ENCODE results near the gene UTP11. TPM values are rescaled to one million over a fixed set of nuclear protein-coding genes. Genes with fewer than 3 reads are reported as not detected.

UTP11 gene
- total and polyA plus RNA-seq, 2 donors, result 43.5 to 45.4 TPM

DNA sequence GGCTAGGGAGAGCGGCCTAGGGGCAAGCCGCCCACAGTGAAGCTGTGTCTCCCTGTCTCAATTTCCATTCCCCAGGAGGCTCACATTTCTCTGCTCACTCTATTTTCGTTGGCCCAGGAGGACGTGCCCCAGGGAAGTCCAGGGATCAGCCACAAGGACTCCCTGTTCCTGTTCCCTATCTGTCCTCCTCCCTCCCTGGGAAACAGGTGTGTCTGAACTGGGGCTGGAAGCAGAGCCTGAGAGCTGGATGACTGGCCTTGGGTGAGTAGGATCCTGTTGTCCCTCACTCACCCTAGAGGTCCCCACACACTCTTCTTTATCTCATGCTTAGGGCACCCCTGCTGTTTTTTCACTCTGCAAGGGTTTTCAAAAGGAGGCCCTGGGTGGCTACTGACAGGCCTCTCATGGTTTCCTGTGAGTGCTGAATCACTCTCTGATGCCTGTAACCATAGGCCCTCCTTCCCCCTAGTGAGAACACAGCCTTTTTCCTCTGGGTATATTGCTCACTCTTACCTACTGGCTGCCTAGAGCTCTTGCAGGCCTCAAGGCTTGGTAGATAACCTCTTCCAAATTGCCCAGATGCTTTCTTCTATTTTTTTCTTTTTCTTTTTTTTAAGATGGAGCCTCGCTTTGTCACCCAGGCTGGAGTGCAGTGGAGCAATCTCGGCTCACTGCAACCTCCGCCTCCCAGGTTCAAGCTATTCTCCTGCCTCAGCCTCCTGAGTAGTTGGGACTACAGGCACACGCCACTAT, 3.3 kb upstream of the UTP11 start:
- no peak overlapping the region for H3K27ac ChIP-seq (ENCODE audit: low read depth)
- no peak for DNase-seq (ENCODE audit: extremely low spot score)
- WGBS, result 78% methylated on average over 8 of the region's 8 CpGs
- no peaks in the 10 kb centered on the region for H3K36me3 ChIP-seq (ENCODE audit: insufficient read depth)
- H3K4me3 ChIP-seq (ENCODE audit: low read depth, low read length), result no peak overlapping the region
- H3K4me1 ChIP-seq (ENCODE audit: insufficient read depth), result no peaks in the 10 kb centered on the region

DNA sequence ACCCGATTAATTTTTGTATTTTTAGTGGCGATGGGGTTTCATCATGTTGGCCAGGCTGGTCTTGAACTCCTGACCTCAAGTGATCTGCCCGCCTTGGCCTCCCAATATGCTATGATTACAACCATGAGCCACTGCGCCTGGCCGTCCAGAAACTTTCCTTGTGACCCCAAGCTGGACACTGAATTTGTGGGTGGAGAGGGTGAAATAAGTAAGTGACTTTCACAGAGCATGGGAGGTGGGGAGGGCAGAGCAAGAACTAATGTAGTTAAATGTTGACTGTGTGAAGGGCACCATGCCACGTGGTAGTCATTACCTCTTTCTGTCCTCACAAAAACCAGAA, 2.7 kb upstream of the UTP11 start:
- no peak overlapping the region for H3K4me3 ChIP-seq (ENCODE audit: low read depth, low read length)
- H3K36me3 ChIP-seq (ENCODE audit: insufficient read depth), result no peaks in the 10 kb centered on the region
- no peak overlapping the region for H3K27ac ChIP-seq (ENCODE audit: low read depth)
- no peak for DNase-seq (ENCODE audit: extremely low spot score)
- 86% methylated on average over 6 of the region's 6 CpGs for WGBS
- H3K4me1 ChIP-seq (ENCODE audit: insufficient read depth), result no peaks in the 10 kb centered on the region

DNA sequence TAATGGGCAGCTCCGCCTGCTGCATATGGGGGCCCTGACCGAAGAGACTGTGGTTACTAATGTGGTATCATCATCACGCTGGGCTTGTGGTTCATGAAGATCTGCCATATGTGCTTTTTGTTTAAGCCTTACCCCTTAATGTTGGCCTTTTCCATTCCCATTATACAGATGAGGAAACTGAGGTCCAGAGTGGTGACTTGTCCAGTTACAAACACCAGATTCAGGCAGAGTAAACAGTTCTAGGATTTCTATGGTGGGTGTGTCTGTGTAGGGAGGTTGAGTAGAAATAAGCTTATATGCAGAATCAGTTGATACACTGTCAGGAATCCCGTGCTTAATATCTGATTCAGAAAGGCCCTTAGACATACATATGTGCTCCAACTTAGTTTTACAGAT, 691 bp downstream of the UTP11 start:
- no peak for DNase-seq (ENCODE audit: extremely low spot score)
- H3K4me1 ChIP-seq (ENCODE audit: insufficient read depth), result no peaks in the 10 kb centered on the region
- no peaks in the 10 kb centered on the region for H3K36me3 ChIP-seq (ENCODE audit: insufficient read depth)
- peak overlapping the region; percentile 81 for H3K27ac ChIP-seq (ENCODE audit: low read depth)
- peak overlapping the region; percentile 51 for H3K4me3 ChIP-seq (ENCODE audit: low read depth, low read length)
- 10% methylated on average over 4 of the region's 4 CpGs for WGBS

GRCh38 chr1:38014171-38014570, 1.6 kb downstream of the UTP11 start:
- 49% methylated on average over 4 of the region's 4 CpGs for WGBS
- DNase-seq (ENCODE audit: extremely low spot score), result no peak
- no peak overlapping the region for H3K27ac ChIP-seq (ENCODE audit: low read depth)
- H3K4me1 ChIP-seq (ENCODE audit: insufficient read depth), result no peaks in the 10 kb centered on the region
- H3K36me3 ChIP-seq (ENCODE audit: insufficient read depth), result no peaks in the 10 kb centered on the region
- no peak overlapping the region for H3K4me3 ChIP-seq (ENCODE audit: low read depth, low read length)

DNA sequence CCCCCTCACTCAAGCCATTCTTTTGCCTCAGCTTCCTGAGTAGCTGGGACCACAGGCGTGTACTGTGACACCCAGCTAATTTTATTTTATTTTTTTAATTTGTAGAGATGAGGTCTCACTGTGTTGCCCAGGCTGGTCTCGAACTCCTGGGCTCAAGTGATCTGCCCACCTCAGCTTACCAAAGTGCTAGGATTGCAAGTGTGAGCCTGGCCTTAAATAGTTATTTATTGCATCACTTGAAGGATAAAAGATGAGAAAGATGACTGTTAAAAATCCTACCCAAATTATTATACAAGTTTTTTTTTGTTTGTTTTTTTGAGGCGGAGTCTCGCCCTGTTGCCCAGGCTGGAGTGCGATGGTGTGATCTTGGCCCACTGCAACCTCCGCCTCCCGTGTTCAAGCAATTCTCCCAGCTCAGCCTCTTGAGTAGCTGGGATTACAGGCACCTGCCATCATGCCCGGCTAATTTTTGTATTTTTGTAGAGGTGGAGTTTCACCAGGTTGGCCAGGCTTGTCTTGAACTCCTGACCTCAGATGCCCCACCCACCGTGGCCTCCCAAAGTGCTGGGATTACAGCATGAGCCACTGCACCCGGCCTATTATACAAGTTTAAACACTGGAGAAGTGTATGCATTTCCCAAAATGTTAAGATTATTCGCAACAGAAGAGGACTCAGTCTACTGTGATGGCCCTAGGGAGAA, 2.3 kb downstream of the UTP11 start:
- Histone ChIP-seq H3K4me1 (ENCODE audit: insufficient read depth) (no peaks in the 10 kb centered on the region), H3K4me3 (ENCODE audit: low read depth, low read length) (no peak overlapping the region), H3K27ac (ENCODE audit: low read depth) (no peak overlapping the region), H3K36me3 (ENCODE audit: insufficient read depth) (peaks cover 2% of the 10 kb centered on the region)
- 81% methylated on average over 11 of the region's 11 CpGs for WGBS
- no peak for DNase-seq (ENCODE audit: extremely low spot score)

DNA sequence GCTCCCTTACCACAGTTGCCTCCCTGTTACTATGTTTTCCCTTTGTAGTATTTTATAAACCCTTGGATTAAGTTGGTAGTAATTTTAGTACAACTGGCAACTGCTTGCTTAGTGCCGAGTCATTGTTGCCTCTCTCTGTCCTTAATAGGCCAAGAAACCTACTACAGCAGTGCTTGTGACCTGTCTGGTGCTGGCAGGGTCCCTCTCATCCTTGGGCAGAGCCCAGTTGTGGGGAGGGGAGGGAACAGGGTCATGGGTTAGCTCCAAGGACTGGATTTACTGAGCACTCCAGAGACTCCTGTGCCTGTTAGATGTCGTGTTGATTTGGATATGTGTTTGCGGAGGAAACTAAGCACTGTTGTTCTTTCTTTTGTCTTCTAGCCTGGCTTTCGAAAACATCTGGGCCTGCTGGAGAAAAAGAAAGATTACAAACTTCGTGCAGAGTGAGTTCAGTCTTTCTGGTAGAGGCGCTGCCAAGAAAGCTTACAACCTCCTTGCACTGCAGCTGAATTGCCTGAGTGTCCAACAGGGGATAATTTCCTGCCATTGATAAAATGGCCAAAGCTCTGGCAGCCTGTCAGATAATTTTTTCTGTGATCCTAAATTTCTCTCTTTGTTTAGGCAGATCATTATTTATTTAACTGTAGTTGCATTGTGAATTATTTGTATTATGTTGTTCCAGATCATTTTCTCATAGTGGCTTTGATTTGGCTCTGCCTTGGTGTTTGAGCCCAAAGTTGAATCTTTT, 3.6 kb downstream of the UTP11 start:
- DNase-seq (ENCODE audit: extremely low spot score), result no peak
- Histone ChIP-seq H3K4me1 (ENCODE audit: insufficient read depth) (no peaks in the 10 kb centered on the region), H3K4me3 (ENCODE audit: low read depth, low read length) (no peak overlapping the region), H3K36me3 (ENCODE audit: insufficient read depth) (peaks cover 6% of the 10 kb centered on the region), H3K27ac (ENCODE audit: low read depth) (no peak overlapping the region)
- WGBS, result 34% methylated on average over 6 of the region's 6 CpGs

- 71% methylated on average over 6 of the region's 6 CpGs for WGBS
- Histone ChIP-seq H3K4me1 (ENCODE audit: insufficient read depth) (no peaks in the 10 kb centered on the region), H3K36me3 (ENCODE audit: insufficient read depth) (peaks cover 10% of the 10 kb centered on the region), H3K27ac (ENCODE audit: low read depth) (no peak overlapping the region), H3K4me3 (ENCODE audit: low read depth, low read length) (no peak overlapping the region)
- no peak for DNase-seq (ENCODE audit: extremely low spot score)
Measured at GRCh38 chr1:38018864-38019343, 6.4 kb downstream of the UTP11 start.

- Histone ChIP-seq H3K4me1 (ENCODE audit: insufficient read depth) (no peaks in the 10 kb centered on the region), H3K4me3 (ENCODE audit: low read depth, low read length) (no peak overlapping the region), H3K27ac (ENCODE audit: low read depth) (no peak overlapping the region), H3K36me3 (ENCODE audit: insufficient read depth) (peaks cover 10% of the 10 kb centered on the region)
- no peak for DNase-seq (ENCODE audit: extremely low spot score)
- 92% methylated on average over 2 of the region's 2 CpGs for WGBS
Measured at GRCh38 chr1:38020396-38020795, 7.9 kb downstream of the UTP11 start.

DNA sequence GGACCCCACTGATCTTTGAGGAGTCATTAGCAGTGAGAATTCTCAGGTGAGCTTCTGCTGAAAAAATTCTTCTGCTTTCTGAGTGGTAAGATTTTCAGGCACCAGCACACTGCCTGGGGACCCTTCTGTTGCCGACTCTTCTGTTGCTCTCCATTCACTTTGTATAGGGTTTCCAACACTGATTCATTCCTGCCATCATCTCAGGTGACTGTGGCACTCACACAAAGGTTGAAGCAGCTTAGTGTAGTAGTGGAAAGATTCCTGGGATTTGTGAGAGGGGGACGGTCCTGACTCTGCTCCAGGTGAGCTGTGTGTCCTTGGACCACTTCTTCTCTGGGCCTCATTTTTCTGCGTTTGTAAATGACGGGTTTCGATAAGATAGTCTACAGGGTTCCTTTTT, 9.4 kb downstream of the UTP11 start:
- 95% methylated on average over 5 of the region's 5 CpGs for WGBS
- Histone ChIP-seq H3K4me3 (ENCODE audit: low read depth, low read length) (no peak overlapping the region), H3K4me1 (ENCODE audit: insufficient read depth) (no peaks in the 10 kb centered on the region), H3K36me3 (ENCODE audit: insufficient read depth) (peaks cover 10% of the 10 kb centered on the region), H3K27ac (ENCODE audit: low read depth) (no peak overlapping the region)
- no peak for DNase-seq (ENCODE audit: extremely low spot score)

- Histone ChIP-seq H3K4me1 (ENCODE audit: insufficient read depth) (no peaks in the 10 kb centered on the region), H3K27ac (ENCODE audit: low read depth) (no peak overlapping the region), H3K4me3 (ENCODE audit: low read depth, low read length) (no peak overlapping the region), H3K36me3 (ENCODE audit: insufficient read depth) (peaks cover 10% of the 10 kb centered on the region)
- no peak for DNase-seq (ENCODE audit: extremely low spot score)
- 89% methylated on average over 3 of the region's 3 CpGs for WGBS
Measured at GRCh38 chr1:38022810-38023209, 10.3 kb downstream of the UTP11 start.

DNA sequence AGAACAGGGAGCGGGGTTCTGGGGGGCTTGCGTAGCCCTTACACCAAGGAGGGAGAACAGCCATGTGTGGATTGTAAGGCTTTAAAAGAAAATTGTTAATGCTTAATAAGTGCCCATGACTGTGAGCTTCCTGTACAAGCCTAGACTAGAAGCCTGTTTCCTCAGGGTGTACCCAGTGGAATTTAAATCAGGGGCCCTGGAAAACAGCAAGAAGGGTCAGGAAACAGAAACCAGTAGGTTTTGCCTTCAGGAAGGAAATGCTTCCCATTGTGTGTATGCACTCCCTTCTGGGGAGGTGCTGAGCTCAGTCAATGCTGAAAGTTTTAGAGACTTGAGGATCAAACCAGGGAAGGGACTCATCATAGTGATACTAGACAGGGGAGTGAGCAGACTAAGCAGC, 12.7 kb downstream of the UTP11 start:
- no peak overlapping the region for H3K4me3 ChIP-seq (ENCODE audit: low read depth, low read length)
- H3K27ac ChIP-seq (ENCODE audit: low read depth), result peak overlapping the region; percentile 38
- no peak for DNase-seq (ENCODE audit: extremely low spot score)
- WGBS, result 90% methylated on average over 2 of the region's 2 CpGs
- H3K36me3 ChIP-seq (ENCODE audit: insufficient read depth), result peaks cover 7% of the 10 kb centered on the region
- H3K4me1 ChIP-seq (ENCODE audit: insufficient read depth), result no peaks in the 10 kb centered on the region

DNA sequence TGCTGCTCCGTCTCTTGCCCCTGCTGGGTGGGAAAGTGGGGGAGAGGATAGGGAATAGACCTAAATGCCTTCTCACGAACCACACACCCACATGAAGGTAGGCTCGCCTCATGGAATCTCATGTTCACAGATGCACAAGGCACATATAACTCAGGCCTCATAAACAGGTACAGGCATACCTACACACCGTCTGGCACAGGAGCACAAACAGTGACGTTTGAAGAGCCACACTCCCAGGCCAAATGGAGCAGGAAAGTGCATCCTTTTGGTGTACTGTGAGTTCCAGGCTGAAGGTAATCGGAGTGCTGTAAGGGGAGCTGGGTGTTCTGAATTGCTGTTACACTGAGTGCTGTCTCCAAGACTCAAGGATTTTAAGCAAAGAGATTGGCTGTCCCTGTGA, 13.1 kb downstream of the UTP11 start:
- no peak overlapping the region for H3K4me3 ChIP-seq (ENCODE audit: low read depth, low read length)
- H3K36me3 ChIP-seq (ENCODE audit: insufficient read depth), result peaks cover 3% of the 10 kb centered on the region
- H3K4me1 ChIP-seq (ENCODE audit: insufficient read depth), result no peaks in the 10 kb centered on the region
- H3K27ac ChIP-seq (ENCODE audit: low read depth), result no peak overlapping the region
- no peak for DNase-seq (ENCODE audit: extremely low spot score)
- 84% methylated on average over 6 of the region's 6 CpGs for WGBS

GRCh38 chr1:38026592-38027200, 14.2 kb downstream of the UTP11 start:
- Histone ChIP-seq H3K4me1 (ENCODE audit: insufficient read depth) (no peaks in the 10 kb centered on the region), H3K27ac (ENCODE audit: low read depth) (no peak overlapping the region), H3K36me3 (ENCODE audit: insufficient read depth) (peaks cover 3% of the 10 kb centered on the region), H3K4me3 (ENCODE audit: low read depth, low read length) (no peak overlapping the region)
- DNase-seq (ENCODE audit: extremely low spot score), result no peak
- 75% methylated on average over 8 of the region's 8 CpGs for WGBS
